Body of pancreas (tissue), 4 donors: ENCODE data around the gene POLN.

ENCODE experiments used
- POLR2A ChIP-seq, 3 donors: fragments of 450-650 bp; IDR thresholded peaks; one replicate each; pipeline ENCODE4 v1.6.1; 2016; ENCODE audit warnings: antibody characterized with exemption in 3 of 3, mild to moderate bottlenecking in 2 of 3
- TF ChIP-seq, protein P1 (sequence below), 7 experiments: fragments of 450-650 bp in 4 of 7; fragments of 200-600 bp in 3 of 7; sonication (generic) in 3 of 7; IDR thresholded peaks; one replicate each; pipeline ENCODE4 v1.5.1; 2016 to 2019; ENCODE audit warnings: antibody characterized with exemption in 7 of 7

- TF ChIP-seq, protein P1, sequence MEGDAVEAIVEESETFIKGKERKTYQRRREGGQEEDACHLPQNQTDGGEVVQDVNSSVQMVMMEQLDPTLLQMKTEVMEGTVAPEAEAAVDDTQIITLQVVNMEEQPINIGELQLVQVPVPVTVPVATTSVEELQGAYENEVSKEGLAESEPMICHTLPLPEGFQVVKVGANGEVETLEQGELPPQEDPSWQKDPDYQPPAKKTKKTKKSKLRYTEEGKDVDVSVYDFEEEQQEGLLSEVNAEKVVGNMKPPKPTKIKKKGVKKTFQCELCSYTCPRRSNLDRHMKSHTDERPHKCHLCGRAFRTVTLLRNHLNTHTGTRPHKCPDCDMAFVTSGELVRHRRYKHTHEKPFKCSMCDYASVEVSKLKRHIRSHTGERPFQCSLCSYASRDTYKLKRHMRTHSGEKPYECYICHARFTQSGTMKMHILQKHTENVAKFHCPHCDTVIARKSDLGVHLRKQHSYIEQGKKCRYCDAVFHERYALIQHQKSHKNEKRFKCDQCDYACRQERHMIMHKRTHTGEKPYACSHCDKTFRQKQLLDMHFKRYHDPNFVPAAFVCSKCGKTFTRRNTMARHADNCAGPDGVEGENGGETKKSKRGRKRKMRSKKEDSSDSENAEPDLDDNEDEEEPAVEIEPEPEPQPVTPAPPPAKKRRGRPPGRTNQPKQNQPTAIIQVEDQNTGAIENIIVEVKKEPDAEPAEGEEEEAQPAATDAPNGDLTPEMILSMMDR (IDR thresholded peaks at IDR 0.05), result no peak
- TF ChIP-seq POLR2A (IDR thresholded peaks at IDR 0.05), result no peak
Observed at GRCh38 chr4:2065106-2065930, 176.6 kb downstream of the POLN start.
